SU-DHL-6 (cell line): Measurements from ENCODE around the gene COL12A1.

ENCODE experiments used
- H2AFZ ChIP-seq: fragments of 200-600 bp; sonication (generic); 2 replicates; pipeline ENCODE4 v1.6.1; 2014; ENCODE audit warnings: low read depth, mild to moderate bottlenecking, moderate library complexity, mixed read lengths, antibody characterized with exemption, low read length; ENCODE audit not compliant: severe bottlenecking
- H3F3A ChIP-seq: fragments of 200-600 bp; shearing (Covaris generic); 2 replicates; pipeline ENCODE4 v1.6.0; 2016; ENCODE audit warnings: antibody characterized with exemption, mild to moderate bottlenecking; ENCODE audit not compliant: insufficient read depth
- H3K27ac ChIP-seq: fragments of 200-600 bp; sonication (generic); 2 replicates; pipeline ENCODE4 v1.5.1; 2016; ENCODE audit warnings: low read depth, mild to moderate bottlenecking, low read length, moderate library complexity, mixed read lengths
- H3K27me3 ChIP-seq: fragments of 200-600 bp; sonication (generic), shearing (Covaris generic); 2 replicates; pipeline ENCODE4 v1.6.0; 2014; ENCODE audit warnings: mild to moderate bottlenecking, low read length
- H3K36me3 ChIP-seq: fragments of 200-600 bp; sonication (generic); 2 replicates; pipeline ENCODE4 v1.6.1; 2014; ENCODE audit warnings: mild to moderate bottlenecking, low read length, mixed read lengths
- H3K4me2 ChIP-seq: fragments of 300-600, 200-600 bp; shearing (Covaris generic), sonication (generic); 2 replicates; pipeline ENCODE4 v1.6.0; 2014; ENCODE audit warnings: low read length, low read depth, mild to moderate bottlenecking; ENCODE audit not compliant: poor library complexity, severe bottlenecking
- H3K4me3 ChIP-seq: fragments of 200-600 bp; sonication (generic); 2 replicates; pipeline ENCODE4 v1.5.1; 2014; ENCODE audit warnings: antibody characterized with exemption, low read length, mild to moderate bottlenecking, mixed read lengths; ENCODE audit not compliant: insufficient read depth, poor library complexity, severe bottlenecking
- H3K79me2 ChIP-seq: fragments of 200-600 bp; sonication (generic); 2 replicates; pipeline ENCODE4 v1.6.1; 2014; ENCODE audit warnings: mild to moderate bottlenecking, low read length, moderate library complexity; ENCODE audit not compliant: insufficient read depth
- H3K9ac ChIP-seq: fragments of 200-600 bp; sonication (generic); 2 replicates; pipeline ENCODE4 v1.7.0; 2014; ENCODE audit warnings: mild to moderate bottlenecking, low read length
- H3K9me2 ChIP-seq: fragments of 200-600 bp; sonication (generic); replicated peaks from 2 replicates; pipeline ENCODE4 v1.6.1; 2014; ENCODE audit warnings: low read length; ENCODE audit not compliant: insufficient read depth
- H3K9me3 ChIP-seq: fragments of 200-600 bp; sonication (generic); 2 replicates; pipeline ENCODE4 v1.6.1; 2014; ENCODE audit warnings: low read length, mixed read lengths; ENCODE audit not compliant: insufficient read depth
- H4K20me1 ChIP-seq: fragments of 200-600 bp; sonication (generic); 2 replicates; pipeline ENCODE4 v1.6.1; 2014; ENCODE audit warnings: low read depth, mild to moderate bottlenecking, antibody characterized with exemption, low read length, moderate library complexity, mixed read lengths
- CTCF ChIP-seq: fragments of 200-600 bp; sonication (generic); IDR thresholded peaks from one replicate; pipeline ENCODE4 v1.5.1; 2017; ENCODE audit warnings: antibody characterized with exemption, mild to moderate bottlenecking, low read length, moderate library complexity; ENCODE audit not compliant: insufficient read depth, poor library complexity, severe bottlenecking
- EZH2phosphoT487 ChIP-seq: fragments of 200-600 bp; sonication (generic), shearing (Covaris generic); conservative IDR thresholded peaks from 2 replicates; pipeline ENCODE4 v1.6.1; 2018; ENCODE audit warnings: mild to moderate bottlenecking, antibody characterized with exemption, low read length, moderate library complexity, mixed read lengths

The COL12A1 gene

GRCh38 chr6:75222261-75222660, 16.4 kb upstream of the COL12A1 start:
- H3K4me3 ChIP-seq, result no peak overlapping the region
- H3K9me2 ChIP-seq, result no peaks in the 10 kb centered on the region
- H3K4me2 ChIP-seq, result no peak overlapping the region
- H3K36me3 ChIP-seq, result no peaks in the 10 kb centered on the region
- TF ChIP-seq EZH2phosphoT487, result no peak
- no peak for TF ChIP-seq CTCF
- no peak overlapping the region for H3K27ac ChIP-seq
- no peaks in the 10 kb centered on the region for H3K79me2 ChIP-seq
- no peaks in the 10 kb centered on the region for H4K20me1 ChIP-seq
- H3K9me3 ChIP-seq, result no peaks in the 10 kb centered on the region
- H2AFZ ChIP-seq, result no peak overlapping the region
- no peaks in the 10 kb centered on the region for H3K27me3 ChIP-seq
- H3F3A ChIP-seq, result no peaks in the 10 kb centered on the region
- H3K9ac ChIP-seq, result no peak overlapping the region

- H3K27ac ChIP-seq, result no peak overlapping the region
- no peak for TF ChIP-seq EZH2phosphoT487
- no peak for TF ChIP-seq CTCF
- no peaks in the 10 kb centered on the region for H4K20me1 ChIP-seq
- no peak overlapping the region for H2AFZ ChIP-seq
- H3K9ac ChIP-seq, result no peak overlapping the region
- no peaks in the 10 kb centered on the region for H3K36me3 ChIP-seq
- H3F3A ChIP-seq, result no peaks in the 10 kb centered on the region
- H3K9me2 ChIP-seq, result no peaks in the 10 kb centered on the region
- no peak overlapping the region for H3K4me3 ChIP-seq
- no peaks in the 10 kb centered on the region for H3K27me3 ChIP-seq
- H3K9me3 ChIP-seq, result no peaks in the 10 kb centered on the region
- no peak overlapping the region for H3K4me2 ChIP-seq
- no peaks in the 10 kb centered on the region for H3K79me2 ChIP-seq
Observed at GRCh38 chr6:75221116-75221515, 15.3 kb upstream of the COL12A1 start.

- TF ChIP-seq CTCF (no peak), EZH2phosphoT487 (no peak)
- Histone ChIP-seq H3K4me3 (no peak overlapping the region), H3K4me2 (no peak overlapping the region), H3K9me3 (no peaks in the 10 kb centered on the region), H3F3A (no peaks in the 10 kb centered on the region), H3K27me3 (no peaks in the 10 kb centered on the region), H3K36me3 (no peaks in the 10 kb centered on the region), H3K79me2 (no peaks in the 10 kb centered on the region), H2AFZ (no peak overlapping the region), H3K27ac (no peak overlapping the region), H4K20me1 (no peaks in the 10 kb centered on the region), H3K9ac (no peak overlapping the region), H3K9me2 (no peaks in the 10 kb centered on the region)
Observed at GRCh38 chr6:75220357-75220756, 14.5 kb upstream of the COL12A1 start.

- Histone ChIP-seq H3K4me2 (no peak overlapping the region), H3K9me2 (no peaks in the 10 kb centered on the region), H3K4me3 (no peak overlapping the region), H2AFZ (no peak overlapping the region), H4K20me1 (no peaks in the 10 kb centered on the region), H3K27me3 (no peaks in the 10 kb centered on the region), H3K79me2 (no peaks in the 10 kb centered on the region), H3F3A (no peaks in the 10 kb centered on the region), H3K27ac (no peak overlapping the region), H3K36me3 (no peaks in the 10 kb centered on the region), H3K9ac (no peak overlapping the region), H3K9me3 (no peaks in the 10 kb centered on the region)
- no peak for TF ChIP-seq EZH2phosphoT487
- TF ChIP-seq CTCF, result no peak
Observed at GRCh38 chr6:75219263-75219662, 13.4 kb upstream of the COL12A1 start.
